ENCODE measurements around the gene FGF18. TPM values are rescaled to one million over a fixed set of nuclear protein-coding genes. Genes with fewer than 3 reads are reported as not detected.

FGF18 gene
- total and polyA plus RNA-seq, 12 donors, result 0.14 to 1.5 (median 0.30) TPM

DNA sequence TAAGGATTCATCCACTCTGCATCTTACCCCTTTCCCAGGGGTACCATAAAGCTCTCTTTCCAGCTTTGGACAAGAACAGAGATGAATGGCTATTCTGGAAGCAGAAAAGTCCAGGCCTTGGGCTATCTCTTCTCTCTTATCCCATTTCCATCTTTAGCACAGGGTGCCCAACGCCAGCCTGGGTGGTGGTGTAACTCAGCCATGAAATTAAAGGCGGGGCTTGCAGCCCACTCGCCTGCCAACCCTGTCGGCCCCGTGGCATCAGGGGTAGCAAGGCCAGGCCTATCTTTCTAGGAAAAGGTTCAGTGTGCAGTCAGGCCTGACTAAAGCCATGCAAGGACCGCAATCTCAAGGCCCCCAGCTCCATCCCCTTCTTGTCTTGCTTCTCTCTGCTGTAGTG is 78.7 kb downstream of the FGF18 start:
- peaks cover 0 to 16% of the 10 kb centered on the region in 2 donors for H3K4me1 ChIP-seq (replicated peaks in 1 of 2)
- TF ChIP-seq POLR2A (IDR thresholded peaks at IDR 0.05), result no peak
- TF ChIP-seq, protein P1, sequence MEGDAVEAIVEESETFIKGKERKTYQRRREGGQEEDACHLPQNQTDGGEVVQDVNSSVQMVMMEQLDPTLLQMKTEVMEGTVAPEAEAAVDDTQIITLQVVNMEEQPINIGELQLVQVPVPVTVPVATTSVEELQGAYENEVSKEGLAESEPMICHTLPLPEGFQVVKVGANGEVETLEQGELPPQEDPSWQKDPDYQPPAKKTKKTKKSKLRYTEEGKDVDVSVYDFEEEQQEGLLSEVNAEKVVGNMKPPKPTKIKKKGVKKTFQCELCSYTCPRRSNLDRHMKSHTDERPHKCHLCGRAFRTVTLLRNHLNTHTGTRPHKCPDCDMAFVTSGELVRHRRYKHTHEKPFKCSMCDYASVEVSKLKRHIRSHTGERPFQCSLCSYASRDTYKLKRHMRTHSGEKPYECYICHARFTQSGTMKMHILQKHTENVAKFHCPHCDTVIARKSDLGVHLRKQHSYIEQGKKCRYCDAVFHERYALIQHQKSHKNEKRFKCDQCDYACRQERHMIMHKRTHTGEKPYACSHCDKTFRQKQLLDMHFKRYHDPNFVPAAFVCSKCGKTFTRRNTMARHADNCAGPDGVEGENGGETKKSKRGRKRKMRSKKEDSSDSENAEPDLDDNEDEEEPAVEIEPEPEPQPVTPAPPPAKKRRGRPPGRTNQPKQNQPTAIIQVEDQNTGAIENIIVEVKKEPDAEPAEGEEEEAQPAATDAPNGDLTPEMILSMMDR (IDR thresholded peaks at IDR 0.05), result no peak
- no peak overlapping the region for H3K27ac ChIP-seq
- intact Hi-C loops (cut with DNase I), result no loop called here
- H3K4me3 ChIP-seq, result no peak overlapping the region
- no peaks in the 10 kb centered on the region for H3K9me3 ChIP-seq (replicated peaks in 1 of 3)
- no peaks in the 10 kb centered on the region for H3K36me3 ChIP-seq (replicated peaks in 1 of 2)
- DNase-seq, result no peak
- 67 to 80% (median 71%) methylated on average over 5 to 6 of the region's 6 CpGs for WGBS, 4 donors
- H3K27me3 ChIP-seq, result no peaks in the 10 kb centered on the region

DNA sequence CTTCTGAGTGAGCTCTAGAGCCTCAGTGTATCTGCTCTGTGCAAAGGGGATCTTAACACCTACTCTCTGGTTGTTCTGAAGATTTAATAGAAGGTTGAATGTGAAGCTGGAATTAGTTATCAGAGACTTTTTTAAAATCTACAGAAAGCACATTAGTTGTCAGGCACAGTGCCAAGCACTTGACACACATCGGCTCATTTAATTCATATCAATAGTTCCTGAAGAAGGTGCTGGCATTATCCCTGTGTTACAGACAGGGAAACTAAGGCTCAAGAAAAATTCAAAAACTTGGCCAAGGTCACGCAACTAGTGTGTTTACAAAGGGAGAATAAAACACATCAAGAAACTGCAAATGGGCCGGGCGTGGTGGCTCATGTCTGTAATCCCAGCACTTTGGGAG is 80.2 kb downstream of the FGF18 start:
- Histone ChIP-seq H3K27me3 (no peaks in the 10 kb centered on the region), H3K9me3 (replicated peaks in 1 of 3) (no peaks in the 10 kb centered on the region), H3K4me1 (replicated peaks in 1 of 2) (peaks cover 0 to 7% of the 10 kb centered on the region in 2 donors), H3K27ac (no peak overlapping the region), H3K4me3 (no peak overlapping the region), H3K36me3 (replicated peaks in 1 of 2) (no peaks in the 10 kb centered on the region)
- DNase-seq, result no peak
- no peak for TF ChIP-seq POLR2A (IDR thresholded peaks at IDR 0.05)
- TF ChIP-seq, protein P1 (IDR thresholded peaks at IDR 0.05), result no peak
- 87 to 96% (median 94%) methylated on average over 4 of the region's 4 CpGs for WGBS, 4 donors
- intact Hi-C loops (cut with DNase I), result no loop called here

- TF ChIP-seq POLR2A (IDR thresholded peaks at IDR 0.05), result no peak
- TF ChIP-seq, protein P1 (IDR thresholded peaks at IDR 0.05), result no peak
- intact Hi-C loops (cut with DNase I), result no loop called here
- H3K27me3 ChIP-seq, result no peaks in the 10 kb centered on the region
- DNase-seq, result no peak
- H3K27ac ChIP-seq, result no peak overlapping the region
- no peaks in the 10 kb centered on the region for H3K9me3 ChIP-seq (replicated peaks in 1 of 3)
- H3K4me1 ChIP-seq (replicated peaks in 1 of 2), result no peaks in the 10 kb centered on the region
- WGBS, 4 donors, result 84 to 91% (median 86%) methylated on average over 6 to 7 of the region's 7 CpGs
- no peaks in the 10 kb centered on the region for H3K36me3 ChIP-seq (replicated peaks in 1 of 2)
- H3K4me3 ChIP-seq, result no peak overlapping the region
Measured at GRCh38 chr5:171505473-171506043, 86.1 kb downstream of the FGF18 start.

- Histone ChIP-seq H3K36me3 (replicated peaks in 1 of 2) (no peaks in the 10 kb centered on the region), H3K27me3 (no peaks in the 10 kb centered on the region), H3K4me1 (replicated peaks in 1 of 2) (no peaks in the 10 kb centered on the region), H3K27ac (no peak overlapping the region), H3K4me3 (no peak overlapping the region), H3K9me3 (replicated peaks in 1 of 3) (no peaks in the 10 kb centered on the region)
- intact Hi-C loops (cut with DNase I), result no loop called here
- 72 to 88% (median 85%) methylated on average over 3 of the region's 3 CpGs for WGBS, 4 donors
- no peak for DNase-seq
- TF ChIP-seq, protein P1 (IDR thresholded peaks at IDR 0.05), result no peak
- TF ChIP-seq POLR2A (IDR thresholded peaks at IDR 0.05), result no peak
Measured at GRCh38 chr5:171506951-171507350, 87.5 kb downstream of the FGF18 start.

Small RNAs within 50 kb of the gene (microRNA-seq; reads per million reads assigned to microRNA genes)
- gene MIR3912, result 1.3 to 2.8 (median 1.9) reads per million in 3 donors

Small RNAs within 50 kb of the gene (small RNA-seq; reads per million reads assigned to genes)
- 0.58 to 0.71 reads per million in 2 donors for gene MIR3912

Other genes with a start within 250 kb of the FGF18 start
- under 1 TPM in 1 of 9 donors, not detected in 8; 0.17 TPM for gene TLX3, start 110.4 kb upstream of the FGF18 start, total RNA-seq
- not detected for gene TLX3, start 110.4 kb upstream of the FGF18 start, polyA plus RNA-seq
- 1,000 to 10,000 TPM in 1 of 9 donors, 100 to 1,000 TPM in 8; 376 to 1,874 (median 641) TPM for gene NPM1, start 31.8 kb upstream of the FGF18 start, total RNA-seq
- gene NPM1, start 31.8 kb upstream of the FGF18 start, polyA plus RNA-seq, result 1,000 to 10,000 TPM in 2 of 3 donors, 100 to 1,000 TPM in 1; 718 to 1,386 (median 1,014) TPM